ENCODE measurements around the gene RFT1. TPM values are rescaled to one million over a fixed set of nuclear protein-coding genes. Genes with fewer than 3 reads are reported as not detected.

The RFT1 gene
- total RNA-seq, 1 donor from 2014 or later: 17.2 TPM

DNA sequence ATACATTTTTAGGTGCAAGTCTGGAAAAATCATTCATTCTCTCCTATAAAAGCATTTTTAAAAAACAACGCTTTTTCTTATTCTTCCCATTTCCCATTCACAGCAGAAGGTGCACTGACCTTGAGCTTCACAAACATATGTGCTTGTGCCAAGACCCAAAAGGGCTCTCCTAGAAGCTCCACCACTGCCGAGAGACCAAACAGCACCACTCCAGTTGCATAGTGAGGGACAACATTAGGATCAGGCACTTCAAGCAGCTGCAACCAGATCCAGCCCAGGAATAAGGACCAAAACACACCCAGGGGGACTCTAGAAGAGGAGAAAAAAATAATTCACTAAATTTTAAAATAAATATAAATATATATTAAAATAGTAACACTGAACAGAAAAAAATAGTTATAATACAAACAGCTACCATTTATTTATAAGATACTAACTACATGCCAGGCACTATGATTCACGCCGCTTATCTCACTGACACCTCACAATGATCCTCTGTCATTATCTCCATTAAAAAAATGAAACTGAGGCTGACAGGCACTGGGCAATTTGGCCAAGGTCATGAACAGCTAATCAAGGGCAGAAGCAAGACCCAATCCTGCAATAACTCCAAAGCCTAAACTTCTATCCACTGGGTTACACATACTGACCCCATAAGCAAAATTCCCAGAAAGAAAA lies 7.8 kb downstream of the RFT1 start:
- H3K9ac ChIP-seq: no peak overlapping the region
- DNase-seq (ENCODE audit: low spot score): no peak
- no peaks in the 10 kb centered on the region for H3K27me3 ChIP-seq
- no peaks in the 10 kb centered on the region for H4K20me1 ChIP-seq (ENCODE audit: low read depth)
- Mint-ChIP-seq H3K4me3 (no peak overlapping the region), H3K9me3 (no peaks in the 10 kb centered on the region), H3K27me3 (ENCODE audit: insufficient read depth, low read depth) (no peaks in the 10 kb centered on the region), H3K27ac (no peak overlapping the region), H3K36me3 (peaks cover 17% of the 10 kb centered on the region), H3K4me1 (no peaks in the 10 kb centered on the region)
- H3K27ac ChIP-seq: no peak overlapping the region
- H3K9me3 ChIP-seq (ENCODE audit: low read depth): no peaks in the 10 kb centered on the region
- H3K4me2 ChIP-seq: no peak overlapping the region
- no peaks in the 10 kb centered on the region for H3K4me1 ChIP-seq
- no peak overlapping the region for H3K4me3 ChIP-seq
- TF ChIP-seq EZH2 (IDR thresholded peaks at IDR 0.05) (no peak), EZH2phosphoT487 (IDR thresholded peaks at IDR 0.05) (no peak), CTCF (IDR thresholded peaks at IDR 0.05) (no peak)
- no peaks in the 10 kb centered on the region for H3F3A ChIP-seq (ENCODE audit: low read depth)
- no peaks in the 10 kb centered on the region for H3K36me3 ChIP-seq
- H2AFZ ChIP-seq (replicated peaks): no peak overlapping the region
- H3K79me2 ChIP-seq (ENCODE audit: low read depth): no peaks in the 10 kb centered on the region

DNA sequence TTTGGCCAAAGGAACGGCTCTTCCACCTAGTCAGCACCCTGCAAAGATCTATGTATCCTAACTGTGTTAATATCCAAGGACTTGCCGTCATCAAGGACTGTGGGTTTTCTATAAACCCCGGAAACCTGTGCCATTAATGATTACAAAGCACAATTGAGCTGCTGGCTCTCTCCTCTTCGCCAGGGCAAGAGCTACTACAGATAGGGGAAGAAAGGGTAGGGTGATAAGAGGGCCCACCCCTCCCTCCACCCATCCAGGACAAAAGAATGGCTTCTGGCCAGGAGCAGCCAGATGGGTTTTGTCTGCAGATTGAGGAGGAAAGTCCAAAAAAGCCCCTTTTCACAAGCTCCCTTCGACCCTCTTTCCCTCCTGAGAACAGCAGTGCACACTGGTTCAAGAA lies 9.9 kb downstream of the RFT1 start:
- Histone ChIP-seq H3K9ac (no peak overlapping the region), H3K27me3 (no peaks in the 10 kb centered on the region), H3K27ac (no peak overlapping the region), H3K9me3 (ENCODE audit: low read depth) (no peaks in the 10 kb centered on the region), H3K4me3 (no peak overlapping the region), H3F3A (ENCODE audit: low read depth) (peaks cover 3% of the 10 kb centered on the region), H2AFZ (replicated peaks) (no peak overlapping the region), H3K4me2 (no peak overlapping the region), H3K4me1 (no peaks in the 10 kb centered on the region), H3K36me3 (no peaks in the 10 kb centered on the region), H3K79me2 (ENCODE audit: low read depth) (no peaks in the 10 kb centered on the region), H4K20me1 (ENCODE audit: low read depth) (no peaks in the 10 kb centered on the region)
- no peaks in the 10 kb centered on the region for H3K27me3 Mint-ChIP-seq (ENCODE audit: insufficient read depth, low read depth)
- peaks cover 17% of the 10 kb centered on the region for H3K36me3 Mint-ChIP-seq
- TF ChIP-seq EZH2 (IDR thresholded peaks at IDR 0.05) (no peak), CTCF (IDR thresholded peaks at IDR 0.05) (no peak), EZH2phosphoT487 (IDR thresholded peaks at IDR 0.05) (no peak)
- no peak overlapping the region for H3K4me3 Mint-ChIP-seq
- no peaks in the 10 kb centered on the region for H3K9me3 Mint-ChIP-seq
- DNase-seq (ENCODE audit: low spot score): no peak
- H3K4me1 Mint-ChIP-seq: no peaks in the 10 kb centered on the region
- H3K27ac Mint-ChIP-seq: no peak overlapping the region

DNA sequence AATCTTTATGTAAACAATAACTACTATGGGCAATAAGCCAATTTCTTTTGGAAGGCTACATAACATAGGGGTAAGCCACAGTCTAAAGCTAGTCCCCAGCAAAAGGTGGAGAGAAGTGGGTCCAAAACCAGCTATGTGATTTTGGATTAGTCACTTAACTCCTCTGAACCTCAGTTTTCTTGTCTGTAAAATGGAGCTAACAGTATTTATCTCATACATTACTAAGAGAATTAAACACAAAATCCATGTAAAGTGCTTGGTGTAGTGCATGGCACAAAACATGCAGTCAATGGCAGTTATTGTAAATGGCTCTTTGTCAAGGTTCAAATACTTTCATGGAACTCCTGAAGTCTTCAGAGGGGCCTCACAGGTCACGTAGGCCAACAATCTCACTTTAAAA lies 13.3 kb downstream of the RFT1 start:
- H3K9me3 Mint-ChIP-seq: no peaks in the 10 kb centered on the region

More for the DNA sequence above, 13.3 kb downstream of the RFT1 start:
- Histone ChIP-seq H3K9ac (no peak overlapping the region), H3K36me3 (no peaks in the 10 kb centered on the region), H3K27ac (no peak overlapping the region), H3K9me3 (ENCODE audit: low read depth) (no peaks in the 10 kb centered on the region), H2AFZ (replicated peaks) (no peak overlapping the region), H3K4me3 (no peak overlapping the region), H4K20me1 (ENCODE audit: low read depth) (no peaks in the 10 kb centered on the region), H3K79me2 (ENCODE audit: low read depth) (no peaks in the 10 kb centered on the region), H3K27me3 (no peaks in the 10 kb centered on the region), H3K4me2 (no peak overlapping the region), H3F3A (ENCODE audit: low read depth) (peaks cover 10% of the 10 kb centered on the region), H3K4me1 (no peaks in the 10 kb centered on the region)
- H3K27ac Mint-ChIP-seq: no peak overlapping the region
- H3K4me1 Mint-ChIP-seq: no peaks in the 10 kb centered on the region
- peaks cover 5% of the 10 kb centered on the region for H3K36me3 Mint-ChIP-seq
- no peak for DNase-seq (ENCODE audit: low spot score)
- TF ChIP-seq EZH2phosphoT487 (IDR thresholded peaks at IDR 0.05): no peak
- no peak for TF ChIP-seq EZH2 (IDR thresholded peaks at IDR 0.05)
- no peak for TF ChIP-seq CTCF (IDR thresholded peaks at IDR 0.05)
- no peak overlapping the region for H3K4me3 Mint-ChIP-seq
- H3K27me3 Mint-ChIP-seq (ENCODE audit: insufficient read depth, low read depth): no peaks in the 10 kb centered on the region

Data from neural progenitor cell (in vitro differentiated cells).